ENCODE measurements around the gene SRXN1. TPM values are rescaled to one million over a fixed set of nuclear protein-coding genes. Genes with fewer than 3 reads are reported as not detected.
A peak's percentile ranks its signal among the peaks of the same experiment; 100 is the strongest.

The SRXN1 gene
- total RNA-seq, 1 donor from 2014 or later: 13.3 TPM

GRCh38 chr20:658731-659291 is 5.8 kb upstream of the SRXN1 start:
- Mint-ChIP-seq H3K27ac (no peak overlapping the region), H3K27me3 (ENCODE audit: low read depth) (peaks cover 12% of the 10 kb centered on the region), H3K9me3 (no peaks in the 10 kb centered on the region), H3K36me3 (no peaks in the 10 kb centered on the region), H3K4me1 (peaks cover 29% of the 10 kb centered on the region), H3K4me3 (no peak overlapping the region)
- no peak for DNase-seq (ENCODE audit: low spot score in 2 of 2, unreplicated experiment in 2 of 2)
- no peak for TF ChIP-seq CTCF (IDR thresholded peaks at IDR 0.05; ENCODE audit: unreplicated experiment)

GRCh38 chr20:658202-658601 is 5.2 kb upstream of the SRXN1 start:
- Mint-ChIP-seq H3K4me3 (no peak overlapping the region), H3K36me3 (no peaks in the 10 kb centered on the region), H3K27ac (no peak overlapping the region), H3K4me1 (peaks cover 30% of the 10 kb centered on the region), H3K27me3 (ENCODE audit: low read depth) (peaks cover 11% of the 10 kb centered on the region), H3K9me3 (no peaks in the 10 kb centered on the region)
- no peak for DNase-seq (ENCODE audit: low spot score in 2 of 2, unreplicated experiment in 2 of 2)
- no peak for TF ChIP-seq CTCF (IDR thresholded peaks at IDR 0.05; ENCODE audit: unreplicated experiment)

- H3K36me3 Mint-ChIP-seq: no peaks in the 10 kb centered on the region
- H3K4me3 Mint-ChIP-seq: no peak overlapping the region
- H3K27me3 Mint-ChIP-seq (ENCODE audit: low read depth): peaks cover 5% of the 10 kb centered on the region
- DNase-seq (ENCODE audit: low spot score in 2 of 2, unreplicated experiment in 2 of 2): no peak
- no peak for TF ChIP-seq CTCF (IDR thresholded peaks at IDR 0.05; ENCODE audit: unreplicated experiment)
- H3K9me3 Mint-ChIP-seq: no peaks in the 10 kb centered on the region
- no peak overlapping the region for H3K27ac Mint-ChIP-seq
- peaks cover 35% of the 10 kb centered on the region for H3K4me1 Mint-ChIP-seq
Measured at GRCh38 chr20:655726-656624, 3.0 kb upstream of the SRXN1 start.

- no peak for DNase-seq (ENCODE audit: low spot score in 2 of 2, unreplicated experiment in 2 of 2)
- no peak for TF ChIP-seq CTCF (IDR thresholded peaks at IDR 0.05; ENCODE audit: unreplicated experiment)
- Mint-ChIP-seq H3K27me3 (ENCODE audit: low read depth) (peaks cover 5% of the 10 kb centered on the region), H3K4me1 (peaks cover 29% of the 10 kb centered on the region), H3K36me3 (peaks cover 8% of the 10 kb centered on the region), H3K4me3 (peak overlapping the region; percentile 66), H3K27ac (no peak overlapping the region), H3K9me3 (no peaks in the 10 kb centered on the region)
Measured at GRCh38 chr20:654417-654750, 1.4 kb upstream of the SRXN1 start.

- no peak for TF ChIP-seq CTCF (IDR thresholded peaks at IDR 0.05; ENCODE audit: unreplicated experiment)
- no peak for DNase-seq (ENCODE audit: low spot score in 2 of 2, unreplicated experiment in 2 of 2)
- no peaks in the 10 kb centered on the region for H3K9me3 Mint-ChIP-seq
- peaks cover 12% of the 10 kb centered on the region for H3K36me3 Mint-ChIP-seq
- H3K4me1 Mint-ChIP-seq: peaks cover 28% of the 10 kb centered on the region
- no peak overlapping the region for H3K27ac Mint-ChIP-seq
- peaks cover 5% of the 10 kb centered on the region for H3K27me3 Mint-ChIP-seq (ENCODE audit: low read depth)
- H3K4me3 Mint-ChIP-seq: peak overlapping the region; percentile 66
Measured at GRCh38 chr20:653590-654416, 803 bp upstream of the SRXN1 start.

Data from mesothelial cell of epicardium (in vitro differentiated cells).